ENCODE results near the gene SMCO2.

SMCO2 gene

DNA sequence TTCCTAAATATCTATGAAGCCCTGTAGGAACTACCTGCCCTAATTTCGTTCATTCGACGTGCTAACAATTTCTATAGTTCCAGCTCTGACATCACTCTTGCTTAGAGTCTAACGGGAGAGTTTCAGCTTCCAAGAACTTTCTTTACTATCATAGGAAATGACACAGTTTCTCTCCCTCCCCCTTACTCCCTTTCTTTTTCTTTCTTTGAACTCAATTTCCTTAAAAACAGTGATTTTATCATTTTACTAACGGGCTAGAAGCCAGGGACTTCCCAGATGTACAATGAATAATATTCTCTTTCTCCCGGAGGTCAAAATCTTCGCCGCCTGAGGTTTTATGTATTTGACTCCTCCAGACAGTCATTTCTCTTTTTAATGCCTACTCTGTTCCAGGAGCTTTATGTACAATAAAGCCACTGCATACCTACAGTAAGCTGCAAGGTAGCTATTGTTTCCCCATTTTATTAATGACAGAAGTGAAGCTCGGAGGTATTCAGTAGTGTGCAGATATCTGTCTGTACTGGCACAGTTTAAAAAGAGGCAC lies 15.7 kb downstream of the SMCO2 start:
- TF ChIP-seq JUND (IDR thresholded peaks at IDR 0.05; ENCODE audit: low read depth): no peak
- in situ Hi-C loops (cut with HindIII; ENCODE audit: low pct_unique_long_range_greater_than_20kb, low sequenced_read_pairs): no loop called here
- DNase-seq (ENCODE audit: low read depth in 1 of 2, low spot score in 1 of 2): no peak

DNA sequence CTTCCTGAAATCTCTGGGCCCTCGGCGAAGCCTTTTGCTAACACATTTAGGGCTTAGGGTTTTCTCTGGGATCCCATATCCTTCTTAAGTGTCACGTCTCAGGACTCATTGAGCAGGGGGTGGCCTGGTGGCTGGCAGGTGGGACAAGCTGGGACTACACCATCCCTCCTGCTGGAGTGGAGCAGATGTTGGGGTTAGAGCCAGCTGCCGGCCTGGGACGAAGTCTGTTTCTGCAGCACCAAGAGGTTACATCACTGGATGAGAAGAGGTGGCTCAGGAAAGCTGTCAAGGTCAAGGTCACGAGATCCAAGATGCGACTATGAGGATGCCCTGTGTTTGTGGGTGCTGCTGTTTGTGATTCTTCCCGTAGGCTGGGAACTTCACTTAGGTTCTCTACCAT lies 16.3 kb downstream of the SMCO2 start:
- DNase-seq (ENCODE audit: low read depth in 1 of 2, low spot score in 1 of 2): no peak
- in situ Hi-C loops (cut with HindIII; ENCODE audit: low pct_unique_long_range_greater_than_20kb, low sequenced_read_pairs): no loop called here
- TF ChIP-seq JUND (IDR thresholded peaks at IDR 0.05; ENCODE audit: low read depth): no peak

DNA sequence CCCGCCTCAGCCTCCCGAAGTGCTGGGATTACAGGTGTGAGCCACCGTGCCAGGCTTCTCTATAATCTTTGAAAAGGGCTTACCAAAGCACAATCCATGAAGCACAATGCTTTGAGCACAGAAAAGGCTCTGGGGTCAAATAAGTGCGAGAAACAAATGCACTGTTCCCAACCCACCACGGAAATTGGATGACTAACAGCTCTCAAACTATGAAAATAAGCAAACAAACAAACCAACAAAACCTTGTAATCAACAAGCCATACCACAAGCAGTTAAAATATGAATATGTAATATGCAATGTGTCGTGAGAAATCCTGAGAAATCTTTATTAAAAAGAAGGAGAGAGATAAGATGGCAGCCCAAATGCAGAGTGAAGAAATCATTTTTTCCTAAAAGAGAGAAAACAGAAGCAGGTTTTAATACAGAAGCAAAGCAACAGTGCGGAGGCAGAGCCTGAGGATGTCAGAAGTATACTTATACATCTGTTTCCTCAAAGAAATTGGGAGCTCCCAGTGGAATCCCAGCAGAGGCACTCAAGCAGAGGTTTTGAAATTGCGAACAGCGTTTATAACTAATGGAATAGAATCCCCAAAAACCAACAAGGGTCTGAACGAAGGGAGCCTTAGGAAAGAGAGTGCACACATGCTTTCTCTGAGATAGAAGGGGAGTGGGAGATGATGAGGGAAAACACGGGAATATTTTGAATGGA lies 17.1 kb downstream of the SMCO2 start:
- no peak for DNase-seq (ENCODE audit: low read depth in 1 of 2, low spot score in 1 of 2)
- in situ Hi-C loops (cut with HindIII; ENCODE audit: low pct_unique_long_range_greater_than_20kb, low sequenced_read_pairs): no loop called here
- no peak for TF ChIP-seq JUND (IDR thresholded peaks at IDR 0.05; ENCODE audit: low read depth)

DNA sequence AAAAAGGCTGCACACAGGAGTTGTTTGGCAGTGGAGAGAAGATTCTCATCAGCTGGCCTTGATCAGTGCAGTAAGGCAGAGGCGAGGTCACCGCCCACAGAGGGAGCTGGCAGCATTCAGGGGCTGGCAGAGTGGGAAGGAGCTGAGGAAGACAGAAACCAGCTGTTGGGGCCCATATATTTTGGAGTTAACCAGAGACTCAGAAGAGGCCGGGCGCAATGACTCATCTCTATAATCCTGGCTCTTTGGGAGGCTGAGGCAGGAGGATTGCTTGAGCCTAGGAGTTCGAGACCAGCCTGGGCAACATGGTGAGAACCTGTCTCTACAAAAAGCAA lies 17.7 kb downstream of the SMCO2 start:
- no peak for TF ChIP-seq JUND (IDR thresholded peaks at IDR 0.05; ENCODE audit: low read depth)
- in situ Hi-C loops (cut with HindIII; ENCODE audit: low pct_unique_long_range_greater_than_20kb, low sequenced_read_pairs): no loop called here
- no peak for DNase-seq (ENCODE audit: low read depth in 1 of 2, low spot score in 1 of 2)

DNA sequence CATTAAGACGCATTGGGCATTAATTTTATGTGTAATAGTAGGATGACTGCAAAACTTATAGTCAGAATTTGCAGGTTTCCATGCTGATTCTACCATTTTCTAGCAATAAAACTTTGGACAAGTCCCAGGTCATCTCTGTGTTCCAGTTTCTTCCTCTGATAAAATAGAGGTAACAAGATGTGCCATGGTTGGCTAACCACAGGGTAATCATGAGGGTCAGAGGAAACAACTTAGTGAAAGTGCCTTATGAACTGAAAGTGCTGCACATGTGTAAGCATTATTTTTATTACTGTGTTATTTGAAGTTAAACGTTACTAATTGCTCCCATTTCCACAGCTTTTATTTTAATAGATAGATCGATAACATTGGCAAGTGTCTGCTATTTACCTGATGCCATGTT lies 21.1 kb downstream of the SMCO2 start:
- no peak for TF ChIP-seq JUND (IDR thresholded peaks at IDR 0.05; ENCODE audit: low read depth)
- in situ Hi-C loops (cut with HindIII; ENCODE audit: low pct_unique_long_range_greater_than_20kb, low sequenced_read_pairs): no loop called here
- no peak for DNase-seq (ENCODE audit: low read depth in 1 of 2, low spot score in 1 of 2)

DNA sequence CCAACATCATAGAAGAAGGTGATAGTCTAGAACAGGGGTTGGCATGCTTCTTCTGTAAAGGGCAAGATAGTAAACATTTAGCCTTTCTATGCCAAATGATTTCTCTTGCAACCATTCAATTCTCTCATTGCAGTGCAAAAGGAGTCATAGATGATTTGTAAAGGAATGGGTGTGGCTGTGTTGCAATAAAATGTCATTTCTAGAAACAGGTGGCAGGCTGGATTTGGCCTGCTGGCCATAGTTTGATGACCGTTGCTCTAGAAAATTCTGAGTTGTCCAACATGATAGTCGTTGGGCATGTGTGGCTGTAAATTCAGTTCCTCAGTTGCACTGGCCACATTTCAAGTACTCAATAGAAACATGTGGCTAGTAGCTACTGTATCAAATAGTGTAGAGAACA lies 21.7 kb downstream of the SMCO2 start:
- TF ChIP-seq JUND (IDR thresholded peaks at IDR 0.05; ENCODE audit: low read depth): no peak
- in situ Hi-C loops (cut with HindIII; ENCODE audit: low pct_unique_long_range_greater_than_20kb, low sequenced_read_pairs): no loop called here
- no peak for DNase-seq (ENCODE audit: low read depth in 1 of 2, low spot score in 1 of 2)

DNA sequence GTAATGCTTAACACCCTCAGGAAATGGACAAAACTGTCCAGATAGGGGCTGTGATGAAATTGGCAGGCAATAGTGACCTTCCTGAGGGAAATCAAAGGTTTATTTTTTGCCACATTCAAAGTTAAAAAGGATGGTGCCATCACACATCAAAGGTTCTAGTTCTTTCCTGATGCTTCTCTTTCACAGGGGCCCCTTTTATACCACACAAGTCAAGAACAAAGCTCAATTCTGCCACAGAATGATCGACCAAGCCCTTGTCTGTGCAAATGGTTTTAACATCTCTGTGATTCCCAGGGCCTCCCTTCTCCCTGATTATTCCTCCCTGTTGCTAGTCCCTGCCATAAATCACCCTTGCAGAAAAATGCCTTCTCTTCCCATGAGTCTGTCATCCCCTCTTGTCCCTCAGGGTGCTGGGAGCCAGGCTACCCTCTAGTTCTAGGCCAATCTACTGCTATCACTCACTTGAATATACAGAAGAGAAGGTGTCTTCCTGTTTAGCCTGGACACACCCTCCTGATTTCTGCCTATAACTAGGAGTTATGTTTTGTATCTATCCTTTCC lies 22.7 kb downstream of the SMCO2 start:
- DNase-seq (ENCODE audit: low read depth in 1 of 2, low spot score in 1 of 2): no peak
- in situ Hi-C loops (cut with HindIII; ENCODE audit: low pct_unique_long_range_greater_than_20kb, low sequenced_read_pairs): no loop called here
- TF ChIP-seq JUND (IDR thresholded peaks at IDR 0.05; ENCODE audit: low read depth): no peak

- TF ChIP-seq JUND (IDR thresholded peaks at IDR 0.05; ENCODE audit: low read depth): no peak
- in situ Hi-C loops (cut with HindIII; ENCODE audit: low pct_unique_long_range_greater_than_20kb, low sequenced_read_pairs): no loop called here
- DNase-seq (ENCODE audit: low read depth in 1 of 2, low spot score in 1 of 2): no peak
These were observed 26.1 kb downstream of the SMCO2 start for GRCh38 chr12:27472604-27473003.

DNA sequence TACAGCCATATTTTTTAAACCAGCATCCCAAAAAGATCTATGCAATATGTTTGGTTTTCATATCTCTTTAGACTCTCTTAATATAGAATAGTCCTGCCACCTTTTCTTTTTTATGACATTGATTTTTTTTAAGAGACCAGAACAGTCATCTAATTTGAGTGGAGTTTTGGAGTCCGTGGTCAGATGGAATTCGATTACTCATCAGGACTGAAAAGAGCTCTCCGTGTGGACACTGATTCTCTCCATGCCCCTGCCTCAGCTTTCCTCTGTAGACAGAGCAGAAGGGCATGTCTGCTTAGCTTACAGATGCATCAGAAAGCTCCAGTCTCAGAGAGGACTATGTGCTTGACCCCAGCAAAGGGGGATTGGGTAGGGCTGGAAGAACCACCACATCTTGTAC lies 27.8 kb downstream of the SMCO2 start:
- no peak for TF ChIP-seq JUND (IDR thresholded peaks at IDR 0.05; ENCODE audit: low read depth)
- in situ Hi-C loops (cut with HindIII; ENCODE audit: low pct_unique_long_range_greater_than_20kb, low sequenced_read_pairs): no loop called here
- no peak for DNase-seq (ENCODE audit: low read depth in 1 of 2, low spot score in 1 of 2)

GRCh38 chr12:27477049-27477448 lies 30.5 kb downstream of the SMCO2 start:
- in situ Hi-C loops (cut with HindIII; ENCODE audit: low pct_unique_long_range_greater_than_20kb, low sequenced_read_pairs): no loop called here
- TF ChIP-seq JUND (IDR thresholded peaks at IDR 0.05; ENCODE audit: low read depth): no peak
- DNase-seq (ENCODE audit: low read depth in 1 of 2, low spot score in 1 of 2): no peak

DNA sequence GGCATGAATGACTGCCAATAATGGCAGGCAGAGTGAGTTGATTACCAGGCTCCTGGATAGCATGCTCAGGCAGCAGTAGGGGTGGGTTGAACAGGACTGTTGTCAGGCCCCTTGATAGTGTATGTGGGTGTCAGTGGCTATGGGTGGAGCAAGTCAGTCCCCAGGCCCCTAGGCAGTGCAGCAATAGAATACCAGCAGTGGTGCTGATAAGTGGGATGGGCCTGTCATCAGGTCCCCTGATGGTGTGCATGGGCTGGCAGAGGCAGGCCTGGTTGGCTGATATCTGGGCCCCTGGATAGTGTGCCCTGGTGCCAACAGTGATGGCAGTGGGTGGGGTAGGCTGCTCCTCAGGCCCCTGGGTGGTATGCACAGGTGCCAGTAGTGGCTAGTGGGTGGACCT lies 32.4 kb downstream of the SMCO2 start:
- in situ Hi-C loops (cut with HindIII; ENCODE audit: low pct_unique_long_range_greater_than_20kb, low sequenced_read_pairs): no loop called here
- DNase-seq (ENCODE audit: low read depth in 1 of 2, low spot score in 1 of 2): no peak
- no peak for TF ChIP-seq JUND (IDR thresholded peaks at IDR 0.05; ENCODE audit: low read depth)

- DNase-seq (ENCODE audit: low read depth in 1 of 2, low spot score in 1 of 2): no peak
- TF ChIP-seq JUND (IDR thresholded peaks at IDR 0.05; ENCODE audit: low read depth): no peak
- in situ Hi-C loops (cut with HindIII; ENCODE audit: low pct_unique_long_range_greater_than_20kb, low sequenced_read_pairs): no loop called here
These were observed 33.5 kb downstream of the SMCO2 start for GRCh38 chr12:27480016-27480415.

- in situ Hi-C loops (cut with HindIII; ENCODE audit: low pct_unique_long_range_greater_than_20kb, low sequenced_read_pairs): no loop called here
- DNase-seq (ENCODE audit: low read depth in 1 of 2, low spot score in 1 of 2): no peak
- no peak for TF ChIP-seq JUND (IDR thresholded peaks at IDR 0.05; ENCODE audit: low read depth)
These were observed 40.4 kb downstream of the SMCO2 start for GRCh38 chr12:27486961-27487360.

DNA sequence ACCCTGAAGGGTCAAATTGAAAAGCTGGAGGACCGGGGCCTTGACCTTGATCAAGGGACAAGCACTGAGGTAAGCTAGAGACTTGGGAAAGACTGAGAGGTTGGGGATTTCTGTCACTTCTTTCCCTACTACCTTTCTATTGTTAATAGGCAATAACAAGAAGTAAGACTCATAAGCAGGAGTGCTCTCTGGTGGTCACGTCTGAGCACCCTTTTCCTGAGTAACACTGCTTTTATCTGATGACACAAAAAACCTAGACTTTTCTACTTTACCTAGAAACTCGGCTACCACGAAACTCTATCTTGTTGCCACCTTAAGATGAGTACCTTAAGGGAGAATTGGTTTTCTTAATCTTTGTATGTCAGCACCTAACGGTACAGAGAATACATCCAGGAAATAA lies 41.9 kb downstream of the SMCO2 start:
- in situ Hi-C loops (cut with HindIII; ENCODE audit: low pct_unique_long_range_greater_than_20kb, low sequenced_read_pairs): no loop called here
- no peak for DNase-seq (ENCODE audit: low read depth in 1 of 2, low spot score in 1 of 2)
- no peak for TF ChIP-seq JUND (IDR thresholded peaks at IDR 0.05; ENCODE audit: low read depth)

Data from T47D (cell line).